ENCODE data around the gene TUBG2. TPM values are rescaled to one million over a fixed set of nuclear protein-coding genes. Genes with fewer than 3 reads are reported as not detected.
A peak's percentile ranks its signal among the peaks of the same experiment; 100 is the strongest.

TUBG2 gene
- total RNA-seq, 1 experiment from 2014 or later = 20.4 TPM

GRCh38 chr17:42680331-42680808, 21.3 kb downstream of the TUBG2 start:
- H2AK5ac ChIP-seq (ENCODE audit: insufficient read length, low read length) = no peak overlapping the region
- H3K4me2 ChIP-seq (ENCODE audit: insufficient read depth, insufficient read length, low read length) = peak overlapping the region; percentile 83
- WGBS (ENCODE audit: extremely low coverage, insufficient read length, low lambda C conversion rate) = no CpG with 5 or more reads among the region's 20 CpGs
- H3K79me1 ChIP-seq (ENCODE audit: insufficient read depth, low read depth, low read length, poor library complexity, severe bottlenecking) = no peaks in the 10 kb centered on the region
- no peak overlapping the region for H2BK120ac ChIP-seq (ENCODE audit: low read depth, low read length, poor library complexity, severe bottlenecking)
- no peak overlapping the region for H3K18ac ChIP-seq (ENCODE audit: insufficient read length, low read depth, low read length)
- H2BK12ac ChIP-seq (ENCODE audit: insufficient read length, low read depth, low read length) = no peak overlapping the region
- H3K14ac ChIP-seq (ENCODE audit: insufficient read depth, low read length) = no peak overlapping the region
- H4K20me1 ChIP-seq (ENCODE audit: control insufficient read depth, insufficient read depth, insufficient read length) = no peaks in the 10 kb centered on the region
- no peak overlapping the region for H2BK20ac ChIP-seq (ENCODE audit: low read depth, low read length, poor library complexity, severe bottlenecking)
- no peak overlapping the region for H2BK15ac ChIP-seq (ENCODE audit: low read depth, low read length)
- H4K5ac ChIP-seq (ENCODE audit: insufficient read length, low read depth, low read length) = no peak overlapping the region
- no peak overlapping the region for H4K91ac ChIP-seq (ENCODE audit: insufficient read length, low read depth, low read length)
- peaks cover 3% of the 10 kb centered on the region; the same call in 1 of the 2 replicates for H3K4me1 ChIP-seq (ENCODE audit: insufficient read depth, low read length)
- Mint-ChIP-seq H3K4me1 (peaks cover 37 to 47% of the 10 kb centered on the region in 2 experiments), H3K36me3 (ENCODE audit: insufficient read depth in 1 of 3, low read depth in 3 of 3) (peaks cover 4 to 6% (median 5%) of the 10 kb centered on the region in 3 experiments), H3K9me3 (no peaks in the 10 kb centered on the region; a peak in 2 of 5 replicates), H3K27ac (peak overlapping the region in 1 of 3 experiments; percentile 28; a peak in 2 of 7 replicates), H3K27me3 (ENCODE audit: low read depth) (peaks cover 39% of the 10 kb centered on the region), H3K4me3 (peak overlapping the region; percentile 57 to 60; a peak in 4 of 5 replicates)
- no peak overlapping the region for H3K9ac ChIP-seq (ENCODE audit: extremely low read depth, insufficient read length, low read length)
- H3K4ac ChIP-seq (ENCODE audit: low read depth, low read length) = no peak overlapping the region
- H3K27ac ChIP-seq (ENCODE audit: insufficient read length, low read depth, low read length) = no peak overlapping the region
- no peaks in the 10 kb centered on the region; the same call in 1 of the 2 replicates for H3K27me3 ChIP-seq (ENCODE audit: insufficient read depth, low read length)
- H3K79me2 ChIP-seq (ENCODE audit: insufficient read depth, low read length) = no peaks in the 10 kb centered on the region; the same call in 1 of the 2 replicates
- peaks cover 25% of the 10 kb centered on the region for H3K23me2 ChIP-seq (ENCODE audit: insufficient read length, low read depth, low read length, poor library complexity, severe bottlenecking)
- H3K9me3 ChIP-seq (ENCODE audit: control insufficient read depth, low read depth, low read length) = no peaks in the 10 kb centered on the region
- H3K23ac ChIP-seq (ENCODE audit: insufficient read length, low read depth, low read length) = no peak overlapping the region
- no peak overlapping the region for H2BK5ac ChIP-seq (ENCODE audit: insufficient read length, low read length)
- peak; percentile 75 for DNase-seq
- no peak overlapping the region for H4K8ac ChIP-seq (replicated peaks; ENCODE audit: insufficient read length, low read depth, low read length)
- no peak overlapping the region for H2AFZ ChIP-seq (ENCODE audit: low read length)
- H3T11ph ChIP-seq (ENCODE audit: low read length) = no peak overlapping the region
- no peak overlapping the region for H3K56ac ChIP-seq (ENCODE audit: insufficient read length, low read depth, low read length)
- no peak for TF ChIP-seq CTCF (conservative IDR thresholded peaks at IDR 0.05)

Data from H9 (cell line).